Body of pancreas (tissue), 4 donors: Measurements from ENCODE around the gene MYH11.

Experiments
- POLR2A ChIP-seq, 3 donors: fragments of 450-650 bp; IDR thresholded peaks; one replicate each; pipeline ENCODE4 v1.6.1; 2016; ENCODE audit warnings: antibody characterized with exemption in 3 of 3, mild to moderate bottlenecking in 2 of 3
- TF ChIP-seq, protein P1 (sequence below), 7 experiments: fragments of 450-650 bp in 4 of 7; fragments of 200-600 bp in 3 of 7; sonication (generic) in 3 of 7; IDR thresholded peaks; one replicate each; pipeline ENCODE4 v1.5.1; 2016 to 2019; ENCODE audit warnings: antibody characterized with exemption in 7 of 7

DNA sequence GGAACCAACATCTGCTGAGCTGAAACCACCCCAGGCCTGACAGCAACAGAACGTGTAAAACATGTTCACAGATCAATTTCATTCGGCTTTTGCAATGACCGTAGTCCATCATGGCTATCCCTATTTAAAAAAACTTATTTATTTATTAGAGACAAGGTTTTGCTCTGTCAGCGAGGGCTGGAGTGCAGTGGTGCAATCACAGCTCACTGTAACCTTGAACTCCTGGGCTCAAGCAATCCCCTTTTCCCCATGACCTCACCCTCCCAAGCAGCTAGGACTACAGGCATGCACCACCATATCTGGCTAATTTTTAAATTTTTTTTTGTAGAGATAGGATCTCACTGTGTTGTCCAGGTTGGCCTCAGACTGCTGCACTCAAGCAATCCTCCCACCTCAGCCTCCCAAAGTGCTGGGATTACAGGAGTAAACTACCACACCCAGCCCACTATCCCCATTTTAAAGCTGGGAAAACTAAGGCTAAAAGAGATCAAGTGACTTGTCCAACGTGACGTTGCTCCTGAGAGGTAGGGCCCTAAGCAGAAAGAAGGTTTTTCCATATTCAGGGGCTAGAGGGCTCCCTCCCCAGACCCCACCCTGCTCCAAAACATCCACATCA lies 77.7 kb downstream of the MYH11 start:
- TF ChIP-seq, protein P1, sequence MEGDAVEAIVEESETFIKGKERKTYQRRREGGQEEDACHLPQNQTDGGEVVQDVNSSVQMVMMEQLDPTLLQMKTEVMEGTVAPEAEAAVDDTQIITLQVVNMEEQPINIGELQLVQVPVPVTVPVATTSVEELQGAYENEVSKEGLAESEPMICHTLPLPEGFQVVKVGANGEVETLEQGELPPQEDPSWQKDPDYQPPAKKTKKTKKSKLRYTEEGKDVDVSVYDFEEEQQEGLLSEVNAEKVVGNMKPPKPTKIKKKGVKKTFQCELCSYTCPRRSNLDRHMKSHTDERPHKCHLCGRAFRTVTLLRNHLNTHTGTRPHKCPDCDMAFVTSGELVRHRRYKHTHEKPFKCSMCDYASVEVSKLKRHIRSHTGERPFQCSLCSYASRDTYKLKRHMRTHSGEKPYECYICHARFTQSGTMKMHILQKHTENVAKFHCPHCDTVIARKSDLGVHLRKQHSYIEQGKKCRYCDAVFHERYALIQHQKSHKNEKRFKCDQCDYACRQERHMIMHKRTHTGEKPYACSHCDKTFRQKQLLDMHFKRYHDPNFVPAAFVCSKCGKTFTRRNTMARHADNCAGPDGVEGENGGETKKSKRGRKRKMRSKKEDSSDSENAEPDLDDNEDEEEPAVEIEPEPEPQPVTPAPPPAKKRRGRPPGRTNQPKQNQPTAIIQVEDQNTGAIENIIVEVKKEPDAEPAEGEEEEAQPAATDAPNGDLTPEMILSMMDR (IDR thresholded peaks at IDR 0.05) = no peak
- TF ChIP-seq POLR2A (IDR thresholded peaks at IDR 0.05) = no peak
